IPS-18a (cell line): ENCODE measurements around the gene FAM120B.
A peak's percentile ranks its signal among the peaks of the same experiment; 100 is the strongest.
"Not testable (repeated sequence)": the region's sequence is repeated elsewhere in the genome, so short reads cannot be mapped to it uniquely, and the experiment has no call there.

Experiments used
- H3K27ac ChIP-seq: one replicate; pipeline ENCODE4 v1.5.1; 2013; ENCODE audit warnings: low read length
- H3K27me3 ChIP-seq: one replicate; pipeline ENCODE4 v1.6.1; 2013; ENCODE audit warnings: mild to moderate bottlenecking, low read length; ENCODE audit not compliant: control insufficient read depth, insufficient read depth
- H3K36me3 ChIP-seq: one replicate; pipeline ENCODE4 v1.6.1; 2013; ENCODE audit warnings: low read depth, low read length; ENCODE audit not compliant: control insufficient read depth
- H3K4me1 ChIP-seq: one replicate; pipeline ENCODE4 v1.6.1; 2013; ENCODE audit warnings: low read depth, low read length; ENCODE audit not compliant: control insufficient read depth
- H3K4me3 ChIP-seq: one replicate; pipeline ENCODE4 v1.5.1; 2013; ENCODE audit warnings: low read length
- H3K9ac ChIP-seq: one replicate; pipeline ENCODE4 v1.6.1; 2013; ENCODE audit warnings: mild to moderate bottlenecking, low read length, moderate library complexity
- H3K9me3 ChIP-seq: one replicate; pipeline ENCODE4 v1.6.1; 2013; ENCODE audit warnings: low read depth, low read length; ENCODE audit not compliant: control insufficient read depth

The FAM120B gene

GRCh38 chr6:170385506-170385905 lies 78.9 kb downstream of the FAM120B start:
- Histone ChIP-seq H3K36me3 (no peaks in the 10 kb centered on the region), H3K4me1 (peaks cover 10% of the 10 kb centered on the region), H3K27me3 (no peaks in the 10 kb centered on the region), H3K9me3 (no peaks in the 10 kb centered on the region), H3K4me3 (no peak overlapping the region), H3K9ac (no peak overlapping the region), H3K27ac (no peak overlapping the region)

- H3K4me1 ChIP-seq = peaks cover 10% of the 10 kb centered on the region
- no peaks in the 10 kb centered on the region for H3K36me3 ChIP-seq
- H3K9ac ChIP-seq = no peak overlapping the region
- H3K4me3 ChIP-seq = no peak overlapping the region
- no peak overlapping the region for H3K27ac ChIP-seq
- no peaks in the 10 kb centered on the region for H3K27me3 ChIP-seq
- H3K9me3 ChIP-seq = no peaks in the 10 kb centered on the region
Measured at GRCh38 chr6:170388113-170388512, 81.6 kb downstream of the FAM120B start.

- Histone ChIP-seq H3K27me3 (no peaks in the 10 kb centered on the region), H3K4me1 (no peaks in the 10 kb centered on the region), H3K36me3 (peaks cover 13% of the 10 kb centered on the region), H3K4me3 (no peak overlapping the region), H3K9me3 (no peaks in the 10 kb centered on the region), H3K9ac (no peak overlapping the region), H3K27ac (no peak overlapping the region)
Measured at GRCh38 chr6:170393033-170393432, 86.5 kb downstream of the FAM120B start.

- no peaks in the 10 kb centered on the region for H3K9me3 ChIP-seq
- no peaks in the 10 kb centered on the region for H3K4me1 ChIP-seq
- H3K4me3 ChIP-seq = no peak overlapping the region
- peaks cover 13% of the 10 kb centered on the region for H3K36me3 ChIP-seq
- no peak overlapping the region for H3K9ac ChIP-seq
- no peak overlapping the region for H3K27ac ChIP-seq
- H3K27me3 ChIP-seq = no peaks in the 10 kb centered on the region
Measured at GRCh38 chr6:170393807-170394399, 87.3 kb downstream of the FAM120B start.

GRCh38 chr6:170394980-170395379 lies 88.4 kb downstream of the FAM120B start:
- Histone ChIP-seq H3K9ac (no peak overlapping the region), H3K4me1 (no peaks in the 10 kb centered on the region), H3K4me3 (no peak overlapping the region), H3K9me3 (no peaks in the 10 kb centered on the region), H3K36me3 (peaks cover 13% of the 10 kb centered on the region), H3K27ac (no peak overlapping the region), H3K27me3 (no peaks in the 10 kb centered on the region)

GRCh38 chr6:170398743-170399369 lies 92.3 kb downstream of the FAM120B start:
- H3K27me3 ChIP-seq, H3K9me3 ChIP-seq, H3K27ac ChIP-seq, H3K9ac ChIP-seq, H3K4me3 ChIP-seq: not testable (repeated sequence)
- peaks cover 17% of the 10 kb centered on the region for H3K4me1 ChIP-seq
- peaks cover 11% of the 10 kb centered on the region for H3K36me3 ChIP-seq

GRCh38 chr6:170399955-170400558 lies 93.5 kb downstream of the FAM120B start:
- H3K9me3 ChIP-seq, H3K27me3 ChIP-seq, H3K4me3 ChIP-seq, H3K27ac ChIP-seq, H3K9ac ChIP-seq: not testable (repeated sequence)
- H3K4me1 ChIP-seq = peaks cover 23% of the 10 kb centered on the region
- H3K36me3 ChIP-seq = peaks cover 15% of the 10 kb centered on the region

GRCh38 chr6:170402318-170403040 lies 95.9 kb downstream of the FAM120B start:
- H3K27ac ChIP-seq = no peak overlapping the region
- no peak overlapping the region for H3K9ac ChIP-seq
- H3K36me3 ChIP-seq = peaks cover 8% of the 10 kb centered on the region
- peaks cover 23% of the 10 kb centered on the region for H3K4me1 ChIP-seq
- no peaks in the 10 kb centered on the region for H3K9me3 ChIP-seq
- no peak overlapping the region for H3K4me3 ChIP-seq
- H3K27me3 ChIP-seq = no peaks in the 10 kb centered on the region

- Histone ChIP-seq H3K9me3 (no peaks in the 10 kb centered on the region), H3K36me3 (peaks cover 8% of the 10 kb centered on the region), H3K4me1 (peaks cover 23% of the 10 kb centered on the region), H3K9ac (no peak overlapping the region), H3K27me3 (no peaks in the 10 kb centered on the region), H3K27ac (no peak overlapping the region), H3K4me3 (peak overlapping the region; percentile 31)
Measured at GRCh38 chr6:170403451-170403850, 96.9 kb downstream of the FAM120B start.

- no peaks in the 10 kb centered on the region for H3K9me3 ChIP-seq
- H3K9ac ChIP-seq = no peak overlapping the region
- peak overlapping the region; percentile 31 for H3K4me3 ChIP-seq
- H3K4me1 ChIP-seq = peaks cover 23% of the 10 kb centered on the region
- H3K36me3 ChIP-seq = peaks cover 8% of the 10 kb centered on the region
- H3K27me3 ChIP-seq = no peaks in the 10 kb centered on the region
- H3K27ac ChIP-seq = no peak overlapping the region
Measured at GRCh38 chr6:170404036-170404435, 97.5 kb downstream of the FAM120B start.

GRCh38 chr6:170404697-170405096 lies 98.1 kb downstream of the FAM120B start:
- no peaks in the 10 kb centered on the region for H3K9me3 ChIP-seq
- H3K36me3 ChIP-seq = peaks cover 8% of the 10 kb centered on the region
- no peaks in the 10 kb centered on the region for H3K27me3 ChIP-seq
- peaks cover 23% of the 10 kb centered on the region for H3K4me1 ChIP-seq
- H3K27ac ChIP-seq = no peak overlapping the region
- no peak overlapping the region for H3K4me3 ChIP-seq
- no peak overlapping the region for H3K9ac ChIP-seq
